Measurements from ENCODE around the gene DAB2.
"Not testable (repeated sequence)": the region's sequence is repeated elsewhere in the genome, so short reads cannot be mapped to it uniquely, and the experiment has no call there.

DAB2 gene

GRCh38 chr5:39353717-39354399 lies 70.9 kb downstream of the DAB2 start:
- intact Hi-C loops (cut with micrococcal nuclease), result no loop called here
- no peaks in the 10 kb centered on the region for H3K27me3 Mint-ChIP-seq
- H3K27ac Mint-ChIP-seq, result no peak overlapping the region
- no peaks in the 10 kb centered on the region for H3K36me3 Mint-ChIP-seq (ENCODE audit: low read depth)
- no peaks in the 10 kb centered on the region for H3K4me1 Mint-ChIP-seq (ENCODE audit: low read depth)
- no peak overlapping the region for H3K4me3 Mint-ChIP-seq
- H3K9me3 Mint-ChIP-seq, result peaks cover 44% of the 10 kb centered on the region

- Mint-ChIP-seq H3K27me3 (no peaks in the 10 kb centered on the region), H3K27ac (no peak overlapping the region), H3K9me3 (peaks cover 44% of the 10 kb centered on the region), H3K4me3 (no peak overlapping the region), H3K4me1 (ENCODE audit: low read depth) (no peaks in the 10 kb centered on the region), H3K36me3 (ENCODE audit: low read depth) (no peaks in the 10 kb centered on the region)
- intact Hi-C loops (cut with micrococcal nuclease), result no loop called here
Observed at GRCh38 chr5:39352951-39353350, 71.8 kb downstream of the DAB2 start.

- H3K9me3 Mint-ChIP-seq, result peaks cover 44% of the 10 kb centered on the region
- no peaks in the 10 kb centered on the region for H3K4me1 Mint-ChIP-seq (ENCODE audit: low read depth)
- H3K36me3 Mint-ChIP-seq (ENCODE audit: low read depth), result no peaks in the 10 kb centered on the region
- intact Hi-C loops (cut with micrococcal nuclease), result no loop called here
- H3K27me3 Mint-ChIP-seq, result no peaks in the 10 kb centered on the region
- no peak overlapping the region for H3K27ac Mint-ChIP-seq
- H3K4me3 Mint-ChIP-seq, result no peak overlapping the region
Observed at GRCh38 chr5:39352170-39352569, 72.6 kb downstream of the DAB2 start.

GRCh38 chr5:39349484-39349883 lies 75.3 kb downstream of the DAB2 start:
- H3K27me3 Mint-ChIP-seq, result no peaks in the 10 kb centered on the region
- intact Hi-C loops (cut with micrococcal nuclease), result no loop called here

GRCh38 chr5:39342460-39342859 lies 82.3 kb downstream of the DAB2 start:
- no peaks in the 10 kb centered on the region for H3K9me3 Mint-ChIP-seq
- no peak overlapping the region for H3K27ac Mint-ChIP-seq
- no peak overlapping the region for H3K4me3 Mint-ChIP-seq
- no peaks in the 10 kb centered on the region for H3K4me1 Mint-ChIP-seq (ENCODE audit: low read depth)
- H3K36me3 Mint-ChIP-seq (ENCODE audit: low read depth), result no peaks in the 10 kb centered on the region
- intact Hi-C loops (cut with micrococcal nuclease), result no loop called here
- peaks cover 2% of the 10 kb centered on the region for H3K27me3 Mint-ChIP-seq

More at GRCh38 chr5:39349484-39349883, 75.3 kb downstream of the DAB2 start:
- no peaks in the 10 kb centered on the region for H3K36me3 Mint-ChIP-seq (ENCODE audit: low read depth)
- H3K27ac Mint-ChIP-seq, result no peak overlapping the region
- no peak overlapping the region for H3K4me3 Mint-ChIP-seq
- H3K4me1 Mint-ChIP-seq (ENCODE audit: low read depth), result no peaks in the 10 kb centered on the region
- H3K9me3 Mint-ChIP-seq, result peaks cover 44% of the 10 kb centered on the region

- intact Hi-C loops (cut with micrococcal nuclease), result no loop called here
- H3K27me3 Mint-ChIP-seq, result peaks cover 2% of the 10 kb centered on the region
- H3K4me3 Mint-ChIP-seq, result no peak overlapping the region
- H3K36me3 Mint-ChIP-seq (ENCODE audit: low read depth), result no peaks in the 10 kb centered on the region
- no peak overlapping the region for H3K27ac Mint-ChIP-seq
- H3K9me3 Mint-ChIP-seq, result no peaks in the 10 kb centered on the region
- H3K4me1 Mint-ChIP-seq (ENCODE audit: low read depth), result no peaks in the 10 kb centered on the region
Observed at GRCh38 chr5:39341896-39342295, 82.9 kb downstream of the DAB2 start.

GRCh38 chr5:39340506-39340905 lies 84.3 kb downstream of the DAB2 start:
- intact Hi-C loops (cut with micrococcal nuclease), result no loop called here
- Mint-ChIP-seq H3K27me3 (peaks cover 2% of the 10 kb centered on the region), H3K36me3 (ENCODE audit: low read depth) (no peaks in the 10 kb centered on the region), H3K27ac (no peak overlapping the region), H3K9me3 (no peaks in the 10 kb centered on the region), H3K4me3 (no peak overlapping the region), H3K4me1 (ENCODE audit: low read depth) (no peaks in the 10 kb centered on the region)

GRCh38 chr5:39337252-39337915 lies 87.4 kb downstream of the DAB2 start:
- Mint-ChIP-seq H3K4me3 (no peak overlapping the region), H3K4me1 (ENCODE audit: low read depth) (no peaks in the 10 kb centered on the region), H3K27ac (no peak overlapping the region), H3K9me3 (peaks cover 11% of the 10 kb centered on the region), H3K36me3 (ENCODE audit: low read depth) (no peaks in the 10 kb centered on the region), H3K27me3 (peaks cover 2% of the 10 kb centered on the region)
- intact Hi-C loops (cut with micrococcal nuclease), result no loop called here

GRCh38 chr5:39334296-39334695 lies 90.5 kb downstream of the DAB2 start:
- intact Hi-C loops (cut with micrococcal nuclease); H3K36me3 Mint-ChIP-seq (ENCODE audit: low read depth); H3K27me3 Mint-ChIP-seq; H3K4me1 Mint-ChIP-seq (ENCODE audit: low read depth); H3K4me3 Mint-ChIP-seq; H3K27ac Mint-ChIP-seq: not testable (repeated sequence)
- peaks cover 11% of the 10 kb centered on the region for H3K9me3 Mint-ChIP-seq

GRCh38 chr5:39333104-39333503 lies 91.7 kb downstream of the DAB2 start:
- Mint-ChIP-seq H3K27me3 (peaks cover under 1% of the 10 kb centered on the region), H3K4me3 (no peak overlapping the region), H3K9me3 (peaks cover 11% of the 10 kb centered on the region), H3K4me1 (ENCODE audit: low read depth) (no peaks in the 10 kb centered on the region), H3K36me3 (ENCODE audit: low read depth) (no peaks in the 10 kb centered on the region), H3K27ac (no peak overlapping the region)
- intact Hi-C loops (cut with micrococcal nuclease), result no loop called here

GRCh38 chr5:39331861-39332381 lies 92.9 kb downstream of the DAB2 start:
- Mint-ChIP-seq H3K9me3 (peaks cover 11% of the 10 kb centered on the region), H3K27me3 (no peaks in the 10 kb centered on the region), H3K36me3 (ENCODE audit: low read depth) (no peaks in the 10 kb centered on the region), H3K27ac (no peak overlapping the region), H3K4me3 (no peak overlapping the region), H3K4me1 (ENCODE audit: low read depth) (no peaks in the 10 kb centered on the region)
- intact Hi-C loops (cut with micrococcal nuclease), result no loop called here

- H3K9me3 Mint-ChIP-seq, result peaks cover 7% of the 10 kb centered on the region
Observed at GRCh38 chr5:39328731-39329130, 96.0 kb downstream of the DAB2 start.

GRCh38 chr5:39323542-39323941 lies 101.2 kb downstream of the DAB2 start:
- H3K4me3 Mint-ChIP-seq, result no peak overlapping the region
- no peaks in the 10 kb centered on the region for H3K36me3 Mint-ChIP-seq (ENCODE audit: low read depth)
- H3K27me3 Mint-ChIP-seq, result no peaks in the 10 kb centered on the region
- no peaks in the 10 kb centered on the region for H3K4me1 Mint-ChIP-seq (ENCODE audit: low read depth)
- H3K9me3 Mint-ChIP-seq, result peaks cover 19% of the 10 kb centered on the region
- intact Hi-C loops (cut with micrococcal nuclease), result no loop called here
- no peak overlapping the region for H3K27ac Mint-ChIP-seq

More at GRCh38 chr5:39328731-39329130, 96.0 kb downstream of the DAB2 start:
- Mint-ChIP-seq H3K4me1 (ENCODE audit: low read depth) (no peaks in the 10 kb centered on the region), H3K27me3 (no peaks in the 10 kb centered on the region), H3K27ac (no peak overlapping the region), H3K36me3 (ENCODE audit: low read depth) (no peaks in the 10 kb centered on the region), H3K4me3 (no peak overlapping the region)
- intact Hi-C loops (cut with micrococcal nuclease), result no loop called here

Data from dendritic cell treated with granulocyte-macrophage colony-stimulating factor and Interleukin-4, amounts not matched to agents 40 ng/mL and 50 ng/mL, for 4 days (primary cell).